ENCODE data around the gene CUL3. TPM values are rescaled to one million over a fixed set of nuclear protein-coding genes. Genes with fewer than 3 reads are reported as not detected.

The CUL3 gene
- total RNA-seq, 1 experiment from 2014 or later: 95.7 TPM

- intact Hi-C loops (cut with micrococcal nuclease): no loop called here
- H3K79me2 ChIP-seq (ENCODE audit: insufficient read depth, low read length): no peaks in the 10 kb centered on the region
- no peak overlapping the region for H2AFZ ChIP-seq (ENCODE audit: low read depth, low read length, poor library complexity, severe bottlenecking)
- no peak for ATAC-seq
- no peaks in the 10 kb centered on the region for H3K9me2 ChIP-seq (ENCODE audit: insufficient read depth)
- H3K9ac ChIP-seq (ENCODE audit: low read length): no peak overlapping the region
- H3K4me3 ChIP-seq (replicated peaks in 1 of 2; ENCODE audit: low read depth in 1 of 2, low read length in 2 of 2): no peak overlapping the region
- peak overlapping the region; percentile 11; the same call in 1 of the 2 replicates for H3K4me2 ChIP-seq (ENCODE audit: low read length)
- TF ChIP-seq EZH2phosphoT487 (IDR thresholded peaks at IDR 0.05; ENCODE audit: borderline replicate concordance): no peak
- no peak for TF ChIP-seq SIN3A (IDR thresholded peaks at IDR 0.05; ENCODE audit: low read depth)
- no peak for TF ChIP-seq SP1 (IDR thresholded peaks at IDR 0.05; ENCODE audit: low read depth)
- no peak for TF ChIP-seq FOSL1 (IDR thresholded peaks at IDR 0.05; ENCODE audit: low read depth)
- TF ChIP-seq ZNF274 (IDR thresholded peaks at IDR 0.05; ENCODE audit: low read depth, low read length): no peak
- TF ChIP-seq, protein P1, sequence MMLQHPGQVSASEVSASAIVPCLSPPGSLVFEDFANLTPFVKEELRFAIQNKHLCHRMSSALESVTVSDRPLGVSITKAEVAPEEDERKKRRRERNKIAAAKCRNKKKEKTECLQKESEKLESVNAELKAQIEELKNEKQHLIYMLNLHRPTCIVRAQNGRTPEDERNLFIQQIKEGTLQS (IDR thresholded peaks at IDR 0.05): no peak
- TF ChIP-seq, protein P2, sequence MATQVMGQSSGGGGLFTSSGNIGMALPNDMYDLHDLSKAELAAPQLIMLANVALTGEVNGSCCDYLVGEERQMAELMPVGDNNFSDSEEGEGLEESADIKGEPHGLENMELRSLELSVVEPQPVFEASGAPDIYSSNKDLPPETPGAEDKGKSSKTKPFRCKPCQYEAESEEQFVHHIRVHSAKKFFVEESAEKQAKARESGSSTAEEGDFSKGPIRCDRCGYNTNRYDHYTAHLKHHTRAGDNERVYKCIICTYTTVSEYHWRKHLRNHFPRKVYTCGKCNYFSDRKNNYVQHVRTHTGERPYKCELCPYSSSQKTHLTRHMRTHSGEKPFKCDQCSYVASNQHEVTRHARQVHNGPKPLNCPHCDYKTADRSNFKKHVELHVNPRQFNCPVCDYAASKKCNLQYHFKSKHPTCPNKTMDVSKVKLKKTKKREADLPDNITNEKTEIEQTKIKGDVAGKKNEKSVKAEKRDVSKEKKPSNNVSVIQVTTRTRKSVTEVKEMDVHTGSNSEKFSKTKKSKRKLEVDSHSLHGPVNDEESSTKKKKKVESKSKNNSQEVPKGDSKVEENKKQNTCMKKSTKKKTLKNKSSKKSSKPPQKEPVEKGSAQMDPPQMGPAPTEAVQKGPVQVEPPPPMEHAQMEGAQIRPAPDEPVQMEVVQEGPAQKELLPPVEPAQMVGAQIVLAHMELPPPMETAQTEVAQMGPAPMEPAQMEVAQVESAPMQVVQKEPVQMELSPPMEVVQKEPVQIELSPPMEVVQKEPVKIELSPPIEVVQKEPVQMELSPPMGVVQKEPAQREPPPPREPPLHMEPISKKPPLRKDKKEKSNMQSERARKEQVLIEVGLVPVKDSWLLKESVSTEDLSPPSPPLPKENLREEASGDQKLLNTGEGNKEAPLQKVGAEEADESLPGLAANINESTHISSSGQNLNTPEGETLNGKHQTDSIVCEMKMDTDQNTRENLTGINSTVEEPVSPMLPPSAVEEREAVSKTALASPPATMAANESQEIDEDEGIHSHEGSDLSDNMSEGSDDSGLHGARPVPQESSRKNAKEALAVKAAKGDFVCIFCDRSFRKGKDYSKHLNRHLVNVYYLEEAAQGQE (IDR thresholded peaks at IDR 0.05; ENCODE audit: low read depth): no peak
- no peak for TF ChIP-seq SRF (IDR thresholded peaks at IDR 0.05; ENCODE audit: low read depth)
- TF ChIP-seq CEBPB (IDR thresholded peaks at IDR 0.05; ENCODE audit: low read depth): no peak; the same call in 1 of the 2 replicates
- no peak for TF ChIP-seq TCF7L2 (IDR thresholded peaks at IDR 0.05; ENCODE audit: borderline replicate concordance, extremely low read depth, insufficient read depth, insufficient read length)
- TF ChIP-seq ZFX (IDR thresholded peaks at IDR 0.05): no peak
- TF ChIP-seq YY1 (IDR thresholded peaks at IDR 0.05; ENCODE audit: extremely low read depth, insufficient replicate concordance, low read depth, low read length): no peak
- TF ChIP-seq CBX3 (IDR thresholded peaks at IDR 0.05; ENCODE audit: low read depth): no peak
- no peak for TF ChIP-seq EZH2 (IDR thresholded peaks at IDR 0.05)
- TF ChIP-seq POLR2AphosphoS5 (IDR thresholded peaks at IDR 0.05; ENCODE audit: low read depth, low read length): no peak
- no peak for TF ChIP-seq EGR1 (IDR thresholded peaks at IDR 0.05; ENCODE audit: low read depth)
- no peaks in the 10 kb centered on the region for H4K20me1 ChIP-seq (ENCODE audit: insufficient read depth)
- DNase-seq (ENCODE audit: low read depth, low spot score): no peak
- no peaks in the 10 kb centered on the region for H3K36me3 ChIP-seq (ENCODE audit: control insufficient read depth in 1 of 2, insufficient read depth in 2 of 2, low read length in 2 of 2)
- ChIA-PET POLR2A (no interaction called here), RAD21 (ENCODE audit: low non-redundant PET in 1 of 2, low total read pairs in 2 of 2, uncharacterized antibody in 2 of 2, unreplicated experiment in 2 of 2) (no interaction called here), CTCF (no interaction called here)
- H3K9me3 ChIP-seq (ENCODE audit: control insufficient read depth in 1 of 2, insufficient read depth in 1 of 2, low read depth in 1 of 2, low read length in 2 of 2): no peaks in the 10 kb centered on the region
- peaks cover 0 to 13% of the 10 kb centered on the region in 2 experiments; a peak in 2 of 4 replicates for H3K4me1 ChIP-seq (ENCODE audit: control insufficient read depth in 1 of 2, insufficient read depth in 2 of 2, low read length in 2 of 2)
- H3K27ac ChIP-seq (ENCODE audit: low read depth, low read length): no peak overlapping the region
- no TSS peak for BruUV-seq (replicated peaks)
- H3K27me3 ChIP-seq (ENCODE audit: insufficient read depth, low read length): no peaks in the 10 kb centered on the region
These were observed 13.5 kb upstream of the CUL3 start for GRCh38 chr2:224598678-224599077.
